Ascending aorta (tissue), 2 donors: Measurements from ENCODE around the gene GALC. TPM values are rescaled to one million over a fixed set of nuclear protein-coding genes. Genes with fewer than 3 reads are reported as not detected.

Experiments
- DNase-seq, 2 donors: peaks; one replicate each; pipeline ENCODE4 v3.0.0-alpha.2; 2019; ENCODE audit warnings: low spot score in 2 of 2
- H3K27ac ChIP-seq, 2 donors: fragments of 200-600 bp; sonication (generic); one replicate each; pipeline ENCODE4 v1.5.1; 2016 to 2017; ENCODE audit warnings: mild to moderate bottlenecking in 1 of 2
- H3K27me3 ChIP-seq: fragments of 200-600 bp; sonication (generic); one replicate; pipeline ENCODE4 v1.5.1; 2017
- H3K36me3 ChIP-seq, 2 donors: fragments of 200-600 bp; sonication (generic); one replicate each; pipeline ENCODE4 v1.5.1; 2016
- H3K4me1 ChIP-seq, 2 donors: fragments of 200-600 bp; sonication (generic); one replicate each; pipeline ENCODE4 v1.5.1; 2016 to 2017; ENCODE audit warnings: mild to moderate bottlenecking in 1 of 2
- H3K4me3 ChIP-seq, 2 donors: fragments of 200-600 bp; sonication (generic); one replicate each; pipeline ENCODE4 v1.5.1; 2016 to 2017; ENCODE audit warnings: mild to moderate bottlenecking in 1 of 2
- H3K9me3 ChIP-seq, 2 donors: fragments of 200-600 bp; sonication (generic); one replicate each; pipeline ENCODE4 v1.5.1; 2016
- CTCF ChIP-seq, 3 experiments: fragments of 200-600 bp in 2 of 3; fragments of 450-650 bp in 1 of 3; sonication (generic) in 2 of 3; IDR thresholded peaks; one replicate each; pipeline ENCODE4 v1.5.1; 2016 to 2019; ENCODE audit warnings: antibody characterized with exemption in 3 of 3, mild to moderate bottlenecking in 1 of 3, moderate library complexity in 1 of 3
- intact Hi-C: fragments of 100-400 bp; cut with DNase I; formaldehyde crosslinking; loops from one replicate; pipeline ENCODE4 v1.15.1; 2023
- total RNA-seq: library from RNA; depleted of rRNA; stranded (reverse); fragments of >200 nt; gene quantifications from one replicate; pipeline ENCODE4 v1.1.0, GENCODE V29; 2016

The GALC gene
- total RNA-seq, 1 donor from 2014 or later: 31.7 TPM

GRCh38 chr14:87999277-87999676 is 6.3 kb upstream of the GALC start:
- Histone ChIP-seq H3K27me3 (no peaks in the 10 kb centered on the region), H3K9me3 (no peaks in the 10 kb centered on the region), H3K4me3 (no peak overlapping the region), H3K36me3 (no peaks in the 10 kb centered on the region), H3K27ac (no peak overlapping the region), H3K4me1 (no peaks in the 10 kb centered on the region)
- no peak for DNase-seq
- intact Hi-C loops: no loop called here
- TF ChIP-seq CTCF (IDR thresholded peaks at IDR 0.05): no peak

GRCh38 chr14:87998482-87998881 is 5.5 kb upstream of the GALC start:
- H3K4me1 ChIP-seq: no peaks in the 10 kb centered on the region
- H3K4me3 ChIP-seq: no peak overlapping the region
- H3K36me3 ChIP-seq: no peaks in the 10 kb centered on the region
- no peaks in the 10 kb centered on the region for H3K9me3 ChIP-seq
- H3K27me3 ChIP-seq: no peaks in the 10 kb centered on the region
- DNase-seq: no peak
- H3K27ac ChIP-seq: no peak overlapping the region
- no peak for TF ChIP-seq CTCF (IDR thresholded peaks at IDR 0.05)
- intact Hi-C loops: no loop called here

- Histone ChIP-seq H3K27ac (no peak overlapping the region), H3K36me3 (no peaks in the 10 kb centered on the region), H3K4me3 (no peak overlapping the region), H3K9me3 (no peaks in the 10 kb centered on the region), H3K4me1 (peaks cover 0 to 10% of the 10 kb centered on the region in 2 donors), H3K27me3 (no peaks in the 10 kb centered on the region)
- intact Hi-C loops: no loop called here
- DNase-seq: no peak
- TF ChIP-seq CTCF (IDR thresholded peaks at IDR 0.05): no peak
Measured at GRCh38 chr14:87996291-87996592, 3.3 kb upstream of the GALC start.

DNA sequence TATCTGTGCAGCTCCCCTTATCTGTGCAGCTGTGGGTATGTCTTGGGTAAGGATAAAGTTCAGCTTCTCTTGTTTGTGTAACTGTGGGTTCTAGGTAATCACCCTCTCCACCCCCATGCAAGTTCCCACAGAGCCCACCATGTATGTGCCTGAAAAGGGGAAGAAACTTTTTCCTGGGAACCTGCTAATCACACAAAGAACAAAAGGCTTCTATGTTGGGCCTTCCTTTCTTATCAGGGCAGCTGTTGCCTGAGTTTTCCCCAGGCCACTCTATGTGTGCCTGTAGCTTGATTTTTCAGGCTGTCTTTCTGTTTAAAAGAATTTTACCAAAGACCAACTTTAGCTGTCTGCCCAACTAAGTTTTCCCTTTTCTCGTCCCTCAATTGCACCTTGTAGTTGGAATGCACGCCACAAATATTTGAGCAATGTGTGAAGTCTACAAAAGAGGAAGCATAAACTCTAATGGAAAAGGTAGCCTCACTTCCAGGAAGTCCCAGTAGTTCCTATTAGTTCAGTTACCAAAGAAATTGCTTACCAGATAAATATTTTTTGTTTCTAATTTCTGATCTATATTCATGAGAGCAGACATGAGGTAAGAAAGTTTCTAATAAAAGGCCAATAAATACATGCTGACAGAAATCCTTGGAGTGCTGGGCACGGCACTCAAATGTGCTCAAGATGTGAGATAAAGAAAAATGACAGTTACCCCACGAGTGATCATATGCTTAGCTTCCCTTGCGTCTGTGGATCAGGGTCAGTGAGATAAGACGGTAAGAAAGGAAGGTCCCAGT is 2.7 kb upstream of the GALC start:
- Histone ChIP-seq H3K27ac (no peak overlapping the region), H3K36me3 (no peaks in the 10 kb centered on the region), H3K9me3 (no peaks in the 10 kb centered on the region), H3K4me3 (no peak overlapping the region), H3K4me1 (peaks cover 0 to 13% of the 10 kb centered on the region in 2 donors), H3K27me3 (no peaks in the 10 kb centered on the region)
- intact Hi-C loops: no loop called here
- no peak for TF ChIP-seq CTCF (IDR thresholded peaks at IDR 0.05)
- no peak for DNase-seq

DNA sequence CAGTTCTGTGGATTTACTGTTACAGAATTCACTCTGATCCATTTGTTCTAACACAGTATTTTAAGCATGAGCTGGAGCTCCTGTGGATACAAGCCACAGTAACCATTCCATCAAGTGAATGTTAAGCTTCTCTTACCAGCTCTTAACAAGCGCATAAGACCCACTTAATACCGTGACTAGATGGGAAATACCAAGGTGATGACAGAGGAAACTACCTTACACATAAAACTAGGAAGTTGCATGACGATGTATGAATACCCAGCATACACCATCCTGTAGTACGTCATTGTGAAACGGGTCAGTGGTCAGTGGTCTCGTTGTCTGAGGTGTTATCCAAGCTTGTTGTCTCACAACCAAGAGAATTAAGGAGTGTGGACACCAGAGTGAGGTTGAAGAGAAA is 2.0 kb upstream of the GALC start:
- no peak overlapping the region for H3K4me3 ChIP-seq
- intact Hi-C loops: loop anchor here (5.0 kb wide), 1 partner anchor 842 kb away; no protein-coding TSS in a partner anchor
- no peaks in the 10 kb centered on the region for H3K27me3 ChIP-seq
- no peak overlapping the region for H3K27ac ChIP-seq
- no peak for DNase-seq
- no peak for TF ChIP-seq CTCF (IDR thresholded peaks at IDR 0.05)
- H3K4me1 ChIP-seq: peaks cover 0 to 16% of the 10 kb centered on the region in 2 donors
- no peaks in the 10 kb centered on the region for H3K9me3 ChIP-seq
- H3K36me3 ChIP-seq: no peaks in the 10 kb centered on the region
